ENCODE results near the gene TBL1XR1. TPM values are rescaled to one million over a fixed set of nuclear protein-coding genes. Genes with fewer than 3 reads are reported as not detected.

TBL1XR1 gene
- total and polyA plus RNA-seq, 2 of the 13 experiments (the other 11 are each of a cell fraction or from before 2014, with no cell fraction given) = 57.7 to 62.5 TPM

GRCh38 chr3:177104299-177104992 is 92.8 kb downstream of the TBL1XR1 start (continued):
- no peak for TF ChIP-seq ZBTB46 (CRISPR knock-in tag; IDR thresholded peaks at IDR 0.05; ENCODE audit: borderline replicate concordance)
- no peak for TF ChIP-seq KLF9 (CRISPR knock-in tag; IDR thresholded peaks at IDR 0.05; ENCODE audit: low read depth)
- TF ChIP-seq MTERF4 (CRISPR knock-in tag; IDR thresholded peaks at IDR 0.05) = no peak

GRCh38 chr3:177102553-177102952 is 94.7 kb downstream of the TBL1XR1 start:
- no peak for ATAC-seq
- H4K20me1 ChIP-seq (ENCODE audit: insufficient read depth, low read length) = peaks cover 41% of the 10 kb centered on the region

More at GRCh38 chr3:177102553-177102952, 94.7 kb downstream of the TBL1XR1 start:
- no peak for TF ChIP-seq YEATS4 (CRISPR knock-in tag; IDR thresholded peaks at IDR 0.05; ENCODE audit: borderline replicate concordance)
- no peak for TF ChIP-seq HHEX (CRISPR knock-in tag; IDR thresholded peaks at IDR 0.05)
- no peak for TF ChIP-seq ZNF674 (CRISPR knock-in tag; IDR thresholded peaks at IDR 0.05; ENCODE audit: low read depth)
- no peak for TF ChIP-seq ZFP36 (IDR thresholded peaks at IDR 0.05; ENCODE audit: borderline replicate concordance, low read depth, low read length, partially characterized antibody)
- no peak for TF ChIP-seq MXD4 (CRISPR knock-in tag; IDR thresholded peaks at IDR 0.05)
- no peak for TF ChIP-seq ZFAT (CRISPR knock-in tag; conservative IDR thresholded peaks at IDR 0.05)
- TF ChIP-seq ZNF772 (CRISPR knock-in tag; IDR thresholded peaks at IDR 0.05) = no peak
- TF ChIP-seq ZNF124 (CRISPR knock-in tag; IDR thresholded peaks at IDR 0.05) = no peak
- TF ChIP-seq WIZ (CRISPR knock-in tag; IDR thresholded peaks at IDR 0.05) = no peak
- TF ChIP-seq HOXA7 (CRISPR knock-in tag; IDR thresholded peaks at IDR 0.05) = no peak
- TF ChIP-seq ZNF788 (CRISPR knock-in tag; IDR thresholded peaks at IDR 0.05; ENCODE audit: borderline replicate concordance) = no peak
- TF ChIP-seq HOMEZ (CRISPR knock-in tag; IDR thresholded peaks at IDR 0.05; ENCODE audit: low read depth) = no peak
- no peak for TF ChIP-seq ZNF800 (CRISPR knock-in tag; IDR thresholded peaks at IDR 0.05)
- TF ChIP-seq KDM2A (CRISPR knock-in tag; IDR thresholded peaks at IDR 0.05; ENCODE audit: borderline replicate concordance, low read depth) = no peak
- no peak for TF ChIP-seq ZFP36L1 (CRISPR knock-in tag; IDR thresholded peaks at IDR 0.05)
- FAIRE-seq (no peak), DNase-seq (ENCODE audit: low spot score) (no peak)
- no peaks in the 10 kb centered on the region for H3K9me3 ChIP-seq (ENCODE audit: low read length)
- no peak overlapping the region for H2AFZ ChIP-seq (ENCODE audit: low read length)
- peaks cover 24% of the 10 kb centered on the region for H3K4me1 ChIP-seq (ENCODE audit: insufficient read depth, low read length)
- H3K36me3 ChIP-seq (replicated peaks in 1 of 2; ENCODE audit: control insufficient read depth in 1 of 2, insufficient read depth in 2 of 2, low read length in 2 of 2) = no peaks in the 10 kb centered on the region; a peak in 1 of 5 replicates
- WGBS (ENCODE audit: low lambda C conversion rate) = 89% methylated on average over 3 of the region's 3 CpGs
- no peak overlapping the region for H3K9ac ChIP-seq (ENCODE audit: insufficient read depth, low read depth, low read length)
- CTCF ChIA-PET (ENCODE audit: low intra/inter-chr PET ratio, low total read pairs) = no interaction called here
- H3K79me2 ChIP-seq (ENCODE audit: insufficient read depth, low read length) = peaks cover 94% of the 10 kb centered on the region
- BruUV-seq (replicated peaks) = no TSS peak
- H3K27me3 ChIP-seq (ENCODE audit: control insufficient read depth in 1 of 2, insufficient read depth in 2 of 2, low read length in 2 of 2) = no peaks in the 10 kb centered on the region
- H3K4me3 ChIP-seq (replicated peaks in 1 of 3; ENCODE audit: insufficient read depth in 1 of 3, low read depth in 2 of 3, low read length in 3 of 3) = no peak overlapping the region
- H3K4me2 ChIP-seq (ENCODE audit: low read depth, low read length) = no peak overlapping the region
- in situ Hi-C loops (cut with HindIII; ENCODE audit: extremely low pct_ligation_motif_present, low pct_unique_long_range_greater_than_20kb) (no loop called here), intact Hi-C loops (cut with micrococcal nuclease; ENCODE audit: unreplicated experiment) (no loop called here)
- H3K27ac ChIP-seq (ENCODE audit: extremely low read length, insufficient read depth, low read length) = no peak overlapping the region
- POLR2A ChIA-PET = no interaction called here
